Stimulated activated CD8-positive, alpha-beta memory T cell treated with anti-CD3 and anti-CD28 coated beads, Interleukin-15, amount 100 ng/mL, for 4 hours (primary cell): ENCODE measurements around the gene FZD2.
A peak's percentile ranks its signal among the peaks of the same experiment; 100 is the strongest.
"Not testable (repeated sequence)": the region's sequence is repeated elsewhere in the genome, so short reads cannot be mapped to it uniquely, and the experiment has no call there.

Experiments
- DNase-seq, 2 donors: peaks; one replicate each; pipeline ENCODE4 v3.0.0-alpha.2; 2020; ENCODE audit warnings: low read depth in 2 of 2

Gene FZD2

DNA sequence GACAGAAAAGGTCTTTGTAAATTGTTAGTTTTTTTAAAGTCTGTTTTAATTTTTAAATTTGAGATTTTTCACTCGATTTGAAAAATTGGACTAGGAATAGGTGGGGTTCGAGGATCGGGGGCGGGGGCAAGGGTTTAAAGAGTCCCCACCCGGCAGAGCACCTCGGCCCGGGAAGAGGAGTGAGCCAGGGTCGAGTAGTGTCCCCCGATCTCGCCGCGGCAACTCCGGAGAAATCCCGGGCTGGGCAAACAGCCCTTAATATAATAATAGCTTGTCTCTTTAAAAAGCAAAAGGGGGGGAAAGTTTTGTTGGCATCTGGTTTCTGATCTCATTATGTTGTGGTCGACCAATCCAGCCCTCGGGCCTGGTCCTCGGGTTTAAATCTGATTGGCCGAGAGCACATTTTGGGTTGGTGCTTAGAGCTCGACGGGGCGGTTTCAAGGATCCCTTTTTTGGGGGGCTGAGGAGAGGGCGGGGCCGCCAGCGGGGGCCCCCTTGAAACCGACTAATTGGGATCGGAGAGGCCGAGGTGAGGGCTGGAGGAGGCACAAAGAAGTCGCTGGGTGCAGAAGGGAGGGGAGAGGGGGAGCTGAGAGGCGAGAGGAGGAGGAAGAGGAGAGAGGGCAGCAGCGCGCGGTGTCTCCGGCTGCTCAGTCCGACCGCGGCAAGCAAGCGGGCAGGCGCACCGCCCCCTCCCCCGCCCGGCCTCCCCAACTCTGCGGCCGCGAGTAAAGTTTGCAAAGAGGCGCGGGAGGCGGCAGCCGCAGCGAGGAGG is at the start of gene FZD2:
Gene FZD2 (plus strand): TSS at position 653 of the 775 bp plus-strand sequence. CDS start 205 bp downstream, outside the sequence.
- DNase-seq: peak; percentile 11 to 17

GRCh38 chr17:44511241-44512134 is 45.8 kb upstream of the FZD2 start:
- DNase-seq: not testable (repeated sequence)

DNA sequence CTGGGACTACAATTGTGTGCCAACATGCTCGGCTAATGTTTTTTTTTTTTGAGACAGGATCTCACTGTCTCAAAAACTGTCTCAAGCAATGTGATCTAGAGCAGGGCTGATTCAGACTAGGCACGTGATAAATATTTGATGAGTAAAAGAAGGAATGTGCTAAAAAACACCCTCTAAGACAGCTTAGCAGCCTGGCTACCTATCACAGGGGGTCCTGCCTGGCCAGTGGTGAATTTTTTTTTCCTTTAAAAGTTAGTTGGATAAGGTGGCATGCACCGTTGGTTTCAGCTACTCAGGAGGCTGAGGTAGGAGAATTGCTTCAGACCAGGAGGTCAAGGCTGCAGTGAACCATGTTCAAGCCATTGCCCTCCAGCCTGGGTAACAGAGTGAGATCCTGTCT is 39.3 kb upstream of the FZD2 start:
- DNase-seq: no peak

DNA sequence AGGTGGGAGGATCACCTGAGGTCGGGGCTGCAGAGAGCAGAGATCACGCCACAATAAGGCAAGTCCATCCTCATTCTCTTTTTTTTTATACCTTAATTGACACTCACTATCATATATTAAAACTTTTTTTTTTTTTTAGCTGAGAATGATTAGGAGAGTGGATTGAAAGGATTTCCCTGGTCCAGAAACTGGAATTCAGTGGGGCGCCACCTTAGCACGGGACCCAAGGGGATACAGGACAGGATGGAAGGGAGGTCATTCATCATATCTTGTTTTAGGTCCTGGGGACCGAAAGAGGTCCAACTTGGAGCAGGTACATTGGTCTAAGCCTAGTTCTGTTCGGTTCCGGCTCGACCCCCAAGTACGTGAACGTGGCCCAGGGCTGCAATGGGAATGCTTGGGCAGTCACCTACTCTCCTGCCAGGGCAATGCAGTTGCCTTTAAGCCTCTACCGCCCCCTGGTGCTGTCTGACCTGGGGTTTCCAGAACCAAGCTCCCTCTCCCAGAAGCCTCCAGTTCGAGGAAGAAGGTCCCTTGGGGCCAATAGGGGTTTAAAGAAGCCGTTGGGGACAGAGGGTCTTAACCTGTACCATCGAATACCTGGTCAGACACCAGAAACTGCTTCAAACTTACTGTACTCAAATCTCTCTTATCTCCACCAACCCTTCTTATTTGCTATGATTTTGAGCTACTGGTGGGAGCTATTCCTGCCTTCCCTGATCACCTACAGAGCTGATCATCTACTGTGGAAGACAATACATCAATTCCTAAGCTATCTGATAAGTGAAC is 34.2 kb upstream of the FZD2 start:
- peak in 1 of 2 donors; percentile 11 for DNase-seq

DNA sequence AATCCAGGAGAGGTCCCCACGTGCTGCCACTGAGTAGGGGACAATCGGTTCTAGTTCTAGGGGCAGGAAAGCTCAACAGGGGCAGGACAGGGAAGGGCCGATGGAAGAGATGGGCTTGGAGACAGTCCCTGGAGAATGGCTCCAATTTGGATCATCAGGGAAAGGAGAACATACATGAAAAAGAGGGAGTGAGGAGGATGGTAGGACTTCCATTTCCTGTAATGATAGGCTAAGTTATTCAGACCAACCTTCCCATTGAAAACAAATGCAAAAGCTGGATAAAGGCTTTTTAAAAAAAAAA is 33.7 kb upstream of the FZD2 start:
- DNase-seq: no peak

DNA sequence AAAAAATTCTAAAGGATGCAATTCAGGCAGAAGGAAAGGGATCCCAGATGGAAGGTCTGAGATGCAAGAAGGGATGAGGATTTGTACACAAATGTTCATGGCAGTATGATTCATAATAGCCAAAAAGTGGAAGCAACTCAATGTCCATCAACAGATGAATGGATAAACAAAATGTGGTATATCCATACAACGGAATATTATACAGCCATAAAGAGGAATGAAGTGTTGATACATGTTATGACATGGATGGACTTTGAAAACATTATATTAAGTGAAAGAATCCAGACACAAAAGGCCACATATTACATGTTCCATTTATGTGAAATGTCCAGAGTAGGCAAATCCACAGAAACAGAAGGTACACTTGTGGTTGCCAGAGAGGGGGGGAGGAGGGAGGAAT is 30.2 kb upstream of the FZD2 start:
- DNase-seq: no peak

- DNase-seq: no peak
Observed at GRCh38 chr17:44527954-44528353, 29.3 kb upstream of the FZD2 start.

GRCh38 chr17:44529864-44530263 is 27.4 kb upstream of the FZD2 start:
- no peak for DNase-seq

DNA sequence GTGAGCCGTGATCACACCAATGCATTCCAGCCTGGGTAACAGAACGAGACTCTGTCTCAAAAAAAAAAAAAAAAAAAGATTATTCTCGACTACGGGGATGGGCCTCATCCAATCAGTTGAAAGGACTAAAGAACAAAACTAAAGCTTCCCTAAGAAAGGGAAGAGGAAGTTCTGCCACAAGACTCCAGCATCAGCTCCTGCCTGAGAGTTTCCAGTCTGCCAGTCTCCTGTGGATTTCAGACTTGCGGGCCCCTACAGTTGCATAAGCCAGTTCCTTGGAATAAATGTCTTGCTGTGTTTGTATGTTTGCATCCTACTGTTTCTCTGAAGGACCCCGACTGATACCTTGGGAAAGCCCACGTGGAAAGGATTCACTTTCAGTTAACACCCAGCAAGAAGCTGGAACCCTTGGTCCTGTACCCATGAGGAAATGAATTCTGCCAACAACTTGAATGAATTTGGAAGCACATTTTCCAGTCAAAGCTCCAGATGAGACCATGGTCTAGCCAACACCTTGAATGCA is 26.3 kb upstream of the FZD2 start:
- no peak for DNase-seq

GRCh38 chr17:44533533-44534246 is 23.6 kb upstream of the FZD2 start:
- peak; percentile 58 to 66 for DNase-seq

DNA sequence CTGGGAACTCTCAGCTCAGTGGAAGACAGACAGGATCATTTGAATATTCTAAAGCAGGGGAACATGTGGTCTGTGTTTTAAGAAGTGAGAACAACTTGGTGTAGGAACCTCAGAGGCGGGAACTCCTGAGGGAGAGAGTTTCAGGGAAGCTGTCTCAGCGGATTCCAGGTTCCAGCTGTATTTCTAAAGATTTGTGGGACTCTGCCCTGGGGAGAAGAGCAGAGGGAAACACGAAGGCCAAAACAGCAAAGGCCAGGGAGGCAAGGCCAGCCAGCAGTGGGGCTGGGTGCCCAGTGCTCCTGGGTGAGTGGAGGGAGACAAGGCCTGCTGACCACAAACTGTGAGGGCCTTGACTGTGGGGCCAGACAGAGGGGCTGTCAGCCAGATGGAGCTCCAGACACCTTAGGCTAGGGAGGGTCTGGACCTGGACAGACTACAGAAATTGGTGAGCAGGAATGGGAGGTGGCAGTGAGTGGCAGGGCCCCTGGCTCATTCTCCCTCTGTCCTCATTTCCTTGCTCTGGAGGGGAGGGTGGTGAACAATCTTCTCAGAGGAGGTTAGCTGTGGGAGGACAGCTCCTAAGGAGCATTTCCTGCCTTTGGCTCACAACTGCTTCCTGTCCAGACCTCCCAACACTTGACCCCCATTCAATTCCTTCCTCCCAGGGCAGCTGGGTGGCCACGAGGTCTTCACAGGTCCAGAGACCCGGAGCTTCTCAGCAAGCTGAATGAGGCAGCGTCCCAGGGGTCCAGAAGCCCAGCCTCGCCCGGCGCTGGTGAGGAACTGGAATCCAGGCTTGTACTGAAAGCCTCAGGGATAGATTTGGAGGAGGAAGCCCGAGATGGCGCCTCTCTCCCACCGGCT is 21.0 kb upstream of the FZD2 start:
- no peak for DNase-seq

DNA sequence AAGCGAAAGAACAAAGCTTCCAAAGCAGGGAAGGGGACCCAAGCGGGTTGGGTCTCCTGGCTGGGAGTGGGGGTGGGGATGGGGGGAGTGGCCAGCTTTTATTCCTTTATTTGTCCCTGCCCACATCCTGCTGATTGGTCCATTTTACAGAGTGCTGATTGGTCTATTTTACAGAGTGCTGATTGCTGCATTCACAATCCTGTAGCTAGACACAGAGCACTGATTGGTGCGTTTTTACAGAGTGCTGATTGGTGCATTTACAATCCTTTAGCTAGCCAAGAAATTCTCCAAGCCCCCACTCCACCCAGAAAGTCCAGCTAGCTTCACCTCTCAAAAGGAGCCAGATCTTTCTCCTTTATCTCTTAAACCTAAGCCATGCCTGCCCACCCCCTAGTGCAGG is 19.4 kb upstream of the FZD2 start:
- not testable (repeated sequence) for DNase-seq

GRCh38 chr17:44539673-44540072 is 17.6 kb upstream of the FZD2 start:
- no peak for DNase-seq

DNA sequence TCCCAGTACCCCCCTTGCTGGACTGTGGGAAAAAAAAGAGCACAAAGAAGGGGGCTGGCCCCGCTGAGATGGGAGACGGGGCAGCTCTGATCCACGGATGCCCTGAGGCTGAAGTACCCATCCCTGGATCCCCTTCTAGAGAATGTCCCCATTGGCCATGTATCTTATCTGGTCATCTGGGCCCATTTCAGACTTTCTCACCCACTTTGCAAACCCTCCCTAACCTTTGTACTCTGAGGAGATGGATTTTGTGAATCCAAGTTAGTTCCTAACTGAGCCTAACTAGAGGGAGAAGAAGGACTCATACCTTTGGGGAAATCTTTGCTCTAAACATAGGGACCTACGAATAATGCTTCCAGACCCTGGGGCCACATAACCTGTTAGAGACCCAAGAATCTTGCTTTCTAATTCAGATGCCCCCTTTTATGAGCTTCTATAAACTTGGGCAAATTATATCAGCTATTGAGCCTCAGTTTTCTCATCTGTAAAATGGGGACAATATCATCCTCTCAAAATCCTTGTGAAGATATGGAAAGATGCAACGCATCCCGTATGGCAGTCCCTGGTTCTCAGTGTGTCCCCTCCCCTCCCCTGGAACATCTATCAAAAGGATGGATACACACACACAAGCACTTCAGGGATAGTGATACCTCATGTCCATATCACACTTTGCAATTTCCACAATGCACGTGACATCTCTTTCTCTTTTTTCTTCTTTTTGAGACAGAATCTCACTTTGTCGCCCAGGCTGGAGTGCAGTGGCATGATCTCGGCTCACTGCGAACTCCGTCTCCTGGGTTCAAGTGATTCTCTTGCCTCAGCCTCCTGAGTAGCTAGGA is 16.8 kb upstream of the FZD2 start:
- DNase-seq: no peak

GRCh38 chr17:44541884-44542581 is 15.3 kb upstream of the FZD2 start:
- no peak for DNase-seq

DNA sequence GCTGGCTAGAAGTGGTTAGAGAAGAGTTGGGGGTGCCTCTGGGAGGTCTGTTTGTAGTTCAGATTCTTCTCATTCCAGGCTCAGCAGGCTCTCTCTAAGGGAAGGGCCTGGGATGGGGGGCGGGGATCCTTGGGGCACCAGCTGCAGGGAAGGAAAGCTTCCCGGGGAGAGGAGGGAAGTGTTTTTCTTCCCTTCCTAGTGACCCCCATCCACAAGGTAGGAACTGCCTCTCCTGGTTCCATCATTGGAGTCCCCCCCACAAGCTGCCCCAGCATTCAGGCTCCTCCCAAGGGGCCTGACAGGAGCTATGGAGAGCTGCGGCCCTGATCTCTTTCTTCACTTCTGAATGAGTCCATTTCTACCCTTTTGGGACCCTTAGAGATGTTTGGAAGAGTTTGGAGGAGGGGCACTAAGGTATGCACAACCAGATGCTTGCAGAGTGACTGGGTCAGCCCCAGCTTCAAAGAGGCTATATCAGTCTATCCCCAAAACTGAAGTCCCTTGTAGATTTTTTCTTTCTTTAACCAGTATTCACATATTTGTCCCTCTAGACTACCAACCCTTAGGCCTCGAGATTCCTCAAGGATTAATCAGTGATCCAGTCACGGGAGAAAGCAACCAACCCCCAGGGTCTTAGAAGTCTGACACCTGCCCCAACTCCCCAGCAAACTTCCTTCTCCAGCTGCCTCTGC is 13.9 kb upstream of the FZD2 start:
- DNase-seq: no peak

- DNase-seq: no peak
Observed at GRCh38 chr17:44543905-44544523, 13.3 kb upstream of the FZD2 start.
